Neutrophil (primary cell): ENCODE results near the gene ST6GALNAC5.
"Not testable (repeated sequence)": the region's sequence is repeated elsewhere in the genome, so short reads cannot be mapped to it uniquely, and the experiment has no call there.

Experiments used
- H3K27ac ChIP-seq: fragments of 200-600 bp; sonication (generic); 2 replicates; pipeline ENCODE4 v1.5.1; 2016; ENCODE audit warnings: mild to moderate bottlenecking, moderate library complexity
- H3K27me3 ChIP-seq: fragments of 200-600 bp; sonication (generic); 2 replicates; pipeline ENCODE4 v1.6.0; 2016; ENCODE audit warnings: mild to moderate bottlenecking
- H3K36me3 ChIP-seq: fragments of 200-600 bp; sonication (generic); 2 replicates; pipeline ENCODE4 v1.5.1; 2017
- H3K4me1 ChIP-seq, 2 experiments: fragments of 200-600 bp in 1 of 2; sonication (generic) in 1 of 2; 1 replicate in 1 of 2; 2 replicates in 1 of 2; pipeline versions ENCODE4 v1.5.1 to v1.6.1; 2013 to 2016; ENCODE audit warnings: low read depth in 1 of 2, low read length in 1 of 2, mild to moderate bottlenecking in 1 of 2, moderate library complexity in 1 of 2; ENCODE audit not compliant: control insufficient read depth in 1 of 2, insufficient read depth in 1 of 2
- H3K4me3 ChIP-seq, 2 experiments: fragments of 200-600 bp in 1 of 2; sonication (generic) in 1 of 2; 1 replicate in 1 of 2; 2 replicates in 1 of 2; pipeline ENCODE4 v1.5.1; 2013 to 2016; ENCODE audit warnings: low read depth in 1 of 2, low read length in 1 of 2, mild to moderate bottlenecking in 1 of 2, moderate library complexity in 1 of 2
- H3K9me3 ChIP-seq: fragments of 200-600 bp; sonication (generic); 2 replicates; pipeline ENCODE4 v1.5.1; 2016
- TF ChIP-seq, protein P1 (sequence below): fragments of 200-600 bp; sonication (generic); IDR thresholded peaks from 2 replicates; pipeline ENCODE4 v1.5.1; 2016; ENCODE audit warnings: antibody characterized with exemption

Gene ST6GALNAC5

DNA sequence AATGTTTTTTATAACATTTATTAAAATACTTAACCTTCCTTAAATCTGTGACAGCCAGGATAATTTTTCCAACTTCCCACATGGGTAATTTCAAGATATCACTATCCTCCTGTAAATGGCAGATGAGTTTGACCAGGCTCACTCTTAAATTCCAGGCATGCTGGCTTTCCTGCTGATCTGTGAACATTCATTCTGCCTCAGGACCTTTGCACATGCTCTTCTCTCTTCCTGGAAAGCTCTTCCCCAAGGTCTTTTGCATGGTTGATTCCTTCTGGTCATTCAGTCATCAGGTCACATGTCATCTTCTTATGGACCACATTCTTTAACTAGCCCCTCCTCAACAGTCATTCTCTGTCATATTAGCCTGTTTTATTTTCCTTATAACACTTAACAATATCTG, 5.7 kb downstream of the ST6GALNAC5 start:
- TF ChIP-seq, protein P1, sequence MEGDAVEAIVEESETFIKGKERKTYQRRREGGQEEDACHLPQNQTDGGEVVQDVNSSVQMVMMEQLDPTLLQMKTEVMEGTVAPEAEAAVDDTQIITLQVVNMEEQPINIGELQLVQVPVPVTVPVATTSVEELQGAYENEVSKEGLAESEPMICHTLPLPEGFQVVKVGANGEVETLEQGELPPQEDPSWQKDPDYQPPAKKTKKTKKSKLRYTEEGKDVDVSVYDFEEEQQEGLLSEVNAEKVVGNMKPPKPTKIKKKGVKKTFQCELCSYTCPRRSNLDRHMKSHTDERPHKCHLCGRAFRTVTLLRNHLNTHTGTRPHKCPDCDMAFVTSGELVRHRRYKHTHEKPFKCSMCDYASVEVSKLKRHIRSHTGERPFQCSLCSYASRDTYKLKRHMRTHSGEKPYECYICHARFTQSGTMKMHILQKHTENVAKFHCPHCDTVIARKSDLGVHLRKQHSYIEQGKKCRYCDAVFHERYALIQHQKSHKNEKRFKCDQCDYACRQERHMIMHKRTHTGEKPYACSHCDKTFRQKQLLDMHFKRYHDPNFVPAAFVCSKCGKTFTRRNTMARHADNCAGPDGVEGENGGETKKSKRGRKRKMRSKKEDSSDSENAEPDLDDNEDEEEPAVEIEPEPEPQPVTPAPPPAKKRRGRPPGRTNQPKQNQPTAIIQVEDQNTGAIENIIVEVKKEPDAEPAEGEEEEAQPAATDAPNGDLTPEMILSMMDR = no peak
- Histone ChIP-seq H3K9me3 (no peaks in the 10 kb centered on the region), H3K27me3 (peaks cover 53% of the 10 kb centered on the region), H3K4me3 (no peak overlapping the region), H3K27ac (no peak overlapping the region), H3K4me1 (peaks cover 0 to 11% of the 10 kb centered on the region in 2 experiments), H3K36me3 (no peaks in the 10 kb centered on the region)

GRCh38 chr1:76876655-76877395, 9.5 kb downstream of the ST6GALNAC5 start:
- Histone ChIP-seq H3K27me3 (peaks cover 14% of the 10 kb centered on the region), H3K27ac (no peak overlapping the region), H3K9me3 (no peaks in the 10 kb centered on the region), H3K4me1 (no peaks in the 10 kb centered on the region), H3K36me3 (no peaks in the 10 kb centered on the region), H3K4me3 (no peak overlapping the region)
- TF ChIP-seq, protein P1 = no peak

GRCh38 chr1:76879014-76879413, 11.7 kb downstream of the ST6GALNAC5 start:
- not testable (repeated sequence) for H3K27ac ChIP-seq, H3K4me3 ChIP-seq, H3K27me3 ChIP-seq, H3K9me3 ChIP-seq, H3K36me3 ChIP-seq, H3K4me1 ChIP-seq

DNA sequence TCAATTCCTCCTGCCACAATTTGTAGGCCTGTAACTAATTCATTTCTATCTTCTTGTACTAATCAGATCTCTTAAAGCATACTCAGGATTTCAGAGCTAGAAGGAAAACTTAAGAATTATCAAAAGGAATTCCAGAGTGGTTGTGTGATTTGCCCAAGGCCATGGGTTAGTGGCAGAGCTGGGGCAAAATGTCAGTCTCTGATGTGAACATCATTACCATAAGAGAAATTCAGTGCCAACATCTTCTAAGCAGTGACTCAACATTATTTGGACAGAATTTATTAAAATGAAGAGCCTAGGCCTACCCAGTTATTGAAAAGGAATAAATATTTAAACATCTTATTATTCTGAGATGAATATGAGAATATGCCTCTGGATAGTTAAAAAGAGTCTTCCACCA, 14.5 kb downstream of the ST6GALNAC5 start:
- H3K27me3 ChIP-seq = no peaks in the 10 kb centered on the region
- no peaks in the 10 kb centered on the region for H3K9me3 ChIP-seq
- H3K27ac ChIP-seq = no peak overlapping the region
- no peak overlapping the region for H3K4me3 ChIP-seq
- TF ChIP-seq, protein P1 = no peak
- no peaks in the 10 kb centered on the region for H3K36me3 ChIP-seq
- H3K4me1 ChIP-seq = peaks cover 0 to 5% of the 10 kb centered on the region in 2 experiments

- Histone ChIP-seq H3K27ac (peak overlapping the region; percentile 45), H3K27me3 (no peaks in the 10 kb centered on the region), H3K4me3 (peak overlapping the region in 1 of 2 experiments; percentile 14), H3K36me3 (no peaks in the 10 kb centered on the region), H3K4me1 (peaks cover 19 to 20% of the 10 kb centered on the region in 2 experiments), H3K9me3 (no peaks in the 10 kb centered on the region)
- TF ChIP-seq, protein P1 = no peak
These were observed 24.8 kb downstream of the ST6GALNAC5 start for GRCh38 chr1:76891931-76892622.

GRCh38 chr1:76892675-76893074, 25.4 kb downstream of the ST6GALNAC5 start:
- H3K27ac ChIP-seq = peak overlapping the region; percentile 45
- TF ChIP-seq, protein P1 = no peak
- H3K4me1 ChIP-seq = peaks cover 19 to 20% of the 10 kb centered on the region in 2 experiments
- H3K4me3 ChIP-seq = no peak overlapping the region
- H3K27me3 ChIP-seq = no peaks in the 10 kb centered on the region
- no peaks in the 10 kb centered on the region for H3K9me3 ChIP-seq
- H3K36me3 ChIP-seq = no peaks in the 10 kb centered on the region
